HG03095 (cell line): ENCODE measurements around the gene RAD51B.
"Not testable (repeated sequence)": the region's sequence is repeated elsewhere in the genome, so short reads cannot be mapped to it uniquely, and the experiment has no call there.

Experiments
- ATAC-seq: cut with Tn5 transposase; IDR thresholded peaks from one replicate; pipeline ENCODE4 v1.9.1; 2021; ENCODE audit warnings: moderate library complexity; ENCODE audit not compliant: unreplicated experiment

The RAD51B gene

DNA sequence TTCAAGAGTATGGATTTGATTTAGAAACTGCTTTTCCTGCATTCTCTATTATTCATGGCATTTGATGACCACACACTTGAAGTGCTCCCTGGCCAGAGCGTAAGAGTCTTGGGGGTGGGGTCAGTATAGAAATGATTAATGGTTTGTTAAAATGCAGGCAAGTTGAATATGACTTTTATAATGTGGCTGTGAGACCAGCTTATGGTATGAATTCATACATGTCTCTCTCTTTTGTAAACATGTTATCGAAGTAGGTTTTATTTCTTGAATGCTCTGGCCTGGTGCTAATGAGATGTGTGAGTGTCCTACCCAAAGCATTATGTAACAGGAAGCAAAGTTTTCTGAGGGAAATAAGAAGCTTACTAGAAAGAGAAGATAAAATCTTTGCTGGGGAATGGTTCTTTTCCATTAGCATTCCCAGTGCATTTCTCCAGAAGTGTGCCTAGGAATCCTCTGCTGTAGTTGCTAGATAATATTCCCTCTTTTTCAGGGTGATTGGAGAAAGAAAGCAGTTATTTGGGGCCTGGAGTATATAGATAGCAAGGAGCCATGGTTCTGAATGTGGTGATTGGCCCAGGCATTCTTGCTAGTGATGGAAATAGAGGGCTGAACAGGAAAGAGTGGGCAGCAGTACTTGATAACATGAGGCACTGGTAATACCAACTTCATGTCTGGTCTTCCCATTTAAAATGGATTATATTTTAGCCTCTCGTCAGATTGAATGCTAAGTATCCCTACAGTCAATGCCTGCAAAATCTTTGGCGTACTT lies 289.7 kb downstream of the RAD51B start:
- ATAC-seq, result no peak

DNA sequence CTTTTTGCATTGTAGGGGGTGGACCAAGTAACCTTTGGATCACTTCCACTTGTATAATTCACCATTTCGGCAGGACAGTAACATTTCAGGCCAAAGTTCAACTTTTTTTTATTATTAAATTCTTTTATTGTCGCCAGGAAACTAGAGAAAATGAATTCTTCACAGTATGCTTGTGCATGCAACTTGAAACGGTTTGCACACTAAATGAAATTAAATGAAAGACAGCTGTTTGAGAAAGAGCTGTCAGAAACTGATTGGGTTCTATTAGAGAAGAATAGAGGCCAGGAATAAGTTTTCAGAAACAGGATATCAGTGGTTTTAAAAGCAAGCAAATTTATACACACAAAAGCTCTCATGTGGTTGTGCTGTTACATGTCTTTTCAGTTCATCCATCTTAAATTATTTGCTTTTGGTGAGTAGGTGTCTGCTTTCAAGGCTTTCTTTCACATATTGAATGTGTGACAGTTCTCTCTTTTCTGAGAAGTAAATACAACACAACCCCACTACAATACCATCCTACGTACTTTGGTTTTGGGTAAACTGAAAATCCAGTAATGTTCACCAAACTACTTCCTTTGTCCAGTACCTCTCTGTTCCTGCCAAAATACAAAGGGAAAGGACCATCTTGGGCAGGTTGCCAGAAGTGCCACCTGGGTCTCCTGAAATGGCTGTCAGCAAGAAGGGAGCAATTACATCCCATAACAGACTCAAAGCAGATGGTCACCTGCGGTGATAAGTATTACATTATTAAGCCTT lies 291.7 kb downstream of the RAD51B start:
- ATAC-seq, result no peak

DNA sequence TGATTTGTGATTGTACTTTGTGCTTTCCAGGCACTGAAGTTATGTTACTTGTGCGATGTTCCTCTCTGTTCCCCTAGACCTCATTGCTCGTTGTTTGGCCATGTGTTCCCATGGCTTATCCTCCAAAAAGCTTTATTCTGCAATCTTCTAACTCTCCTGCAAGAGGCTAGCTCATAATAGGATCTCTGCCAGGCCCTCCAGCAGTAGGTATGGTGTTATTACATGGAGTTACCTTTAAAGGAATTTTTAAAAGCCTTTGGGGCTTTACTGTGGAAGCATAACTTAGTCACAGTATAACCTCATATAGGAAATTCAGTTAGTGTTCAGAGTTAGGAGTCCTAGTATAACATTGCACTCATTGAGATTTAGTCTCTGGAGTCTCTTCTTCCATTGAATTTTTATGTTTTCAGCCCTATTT lies 292.3 kb downstream of the RAD51B start:
- ATAC-seq, result no peak

DNA sequence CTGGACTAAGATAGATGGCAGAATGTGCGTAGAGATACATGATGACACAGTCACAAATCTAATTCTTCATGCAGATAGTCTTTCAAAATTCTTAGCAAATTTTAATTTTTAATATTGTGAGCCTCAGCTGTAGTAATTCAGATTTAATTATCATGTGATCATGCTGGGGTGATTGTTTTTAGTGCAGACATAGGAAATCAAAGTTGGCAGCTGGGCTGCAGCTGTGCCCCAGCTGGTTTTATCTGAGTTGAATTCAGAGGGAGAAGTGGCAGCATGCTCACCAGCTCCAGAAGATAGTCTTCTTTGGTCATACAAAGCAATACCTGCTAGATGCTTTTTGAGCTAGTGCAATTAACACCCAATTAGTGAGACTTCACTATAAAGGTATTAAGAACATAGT lies 292.9 kb downstream of the RAD51B start:
- ATAC-seq, result no peak

DNA sequence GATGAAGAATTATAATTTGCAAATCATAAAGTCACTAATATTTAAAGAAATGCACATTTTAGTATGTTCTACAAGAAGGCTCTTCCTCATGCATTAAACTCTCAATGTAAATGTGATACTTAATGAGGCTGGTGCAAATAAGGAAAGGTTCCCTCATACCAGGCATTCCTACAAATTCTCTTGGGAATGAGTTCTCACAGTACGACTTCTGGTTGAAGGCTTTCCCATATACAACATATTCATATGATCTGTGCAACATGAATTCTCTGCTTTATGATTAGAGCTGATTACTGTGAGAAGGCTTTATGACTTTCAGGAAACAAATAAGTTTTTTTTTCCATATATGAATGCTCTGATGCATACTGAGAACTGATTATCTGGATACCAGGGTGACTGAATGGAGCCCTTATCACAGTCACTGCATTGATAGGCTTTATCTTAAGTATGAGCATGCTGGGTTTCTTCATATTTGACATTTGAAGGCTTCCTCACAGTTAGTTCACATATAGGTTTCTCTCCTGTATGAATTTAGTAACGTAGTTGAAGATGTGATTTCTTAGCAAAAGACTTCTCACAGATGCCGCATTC lies 293.9 kb downstream of the RAD51B start:
- ATAC-seq, result no peak

DNA sequence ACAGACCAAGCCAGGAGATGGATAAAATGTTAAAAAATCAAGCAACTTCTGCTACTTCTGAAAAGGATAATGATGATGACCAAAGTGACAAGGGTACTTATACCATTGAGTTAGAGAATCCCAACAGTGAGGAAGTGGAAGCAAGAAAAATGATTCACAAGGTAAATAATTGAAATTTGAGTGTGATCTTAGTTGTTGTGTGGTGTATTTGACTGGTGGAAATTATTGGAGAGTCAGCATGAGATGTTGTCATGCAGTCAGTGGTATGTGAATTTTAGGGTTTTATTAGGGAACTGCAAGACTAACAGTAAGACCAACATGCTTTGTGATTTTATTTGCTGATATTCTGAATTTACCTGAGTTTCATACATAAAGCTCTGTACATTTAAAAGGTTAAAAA lies 296.4 kb downstream of the RAD51B start:
- not testable (repeated sequence) for ATAC-seq

DNA sequence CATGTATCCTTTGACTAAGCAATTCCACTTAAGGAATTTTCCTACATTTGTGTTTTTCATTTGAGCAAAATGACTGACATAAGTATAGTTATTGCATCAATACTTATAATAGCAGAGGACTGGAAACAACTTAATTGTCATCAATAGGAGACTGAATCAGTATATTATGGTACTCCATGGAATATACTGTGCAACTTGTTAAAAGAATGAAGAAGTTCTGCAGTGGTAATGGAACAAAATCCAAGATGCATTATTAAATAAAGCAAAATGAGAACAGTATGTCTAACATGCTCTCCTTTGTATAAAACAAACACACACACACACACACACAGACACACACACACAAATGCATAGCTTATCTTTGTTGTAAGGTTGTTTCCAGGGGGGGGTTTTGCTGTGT lies 303.1 kb downstream of the RAD51B start:
- ATAC-seq, result no peak

DNA sequence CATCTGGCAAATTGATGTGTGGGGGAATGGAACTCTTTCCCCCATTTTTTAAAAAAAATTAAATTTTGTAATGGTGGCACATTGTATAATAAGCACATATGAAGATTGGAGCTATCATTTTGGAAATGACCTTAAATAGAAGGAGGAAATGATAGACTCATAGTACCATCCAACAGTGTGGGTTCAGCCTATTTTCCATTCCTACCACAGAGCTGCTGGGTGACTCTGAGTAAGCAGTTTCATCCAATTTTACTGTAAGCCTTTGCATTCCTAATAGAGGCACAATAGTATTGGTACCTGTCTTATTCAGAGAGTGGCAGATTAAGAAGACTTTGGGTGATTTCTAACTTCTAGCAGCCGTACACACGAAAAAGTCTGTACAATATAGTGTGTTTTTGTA lies 304.5 kb downstream of the RAD51B start:
- no peak for ATAC-seq

DNA sequence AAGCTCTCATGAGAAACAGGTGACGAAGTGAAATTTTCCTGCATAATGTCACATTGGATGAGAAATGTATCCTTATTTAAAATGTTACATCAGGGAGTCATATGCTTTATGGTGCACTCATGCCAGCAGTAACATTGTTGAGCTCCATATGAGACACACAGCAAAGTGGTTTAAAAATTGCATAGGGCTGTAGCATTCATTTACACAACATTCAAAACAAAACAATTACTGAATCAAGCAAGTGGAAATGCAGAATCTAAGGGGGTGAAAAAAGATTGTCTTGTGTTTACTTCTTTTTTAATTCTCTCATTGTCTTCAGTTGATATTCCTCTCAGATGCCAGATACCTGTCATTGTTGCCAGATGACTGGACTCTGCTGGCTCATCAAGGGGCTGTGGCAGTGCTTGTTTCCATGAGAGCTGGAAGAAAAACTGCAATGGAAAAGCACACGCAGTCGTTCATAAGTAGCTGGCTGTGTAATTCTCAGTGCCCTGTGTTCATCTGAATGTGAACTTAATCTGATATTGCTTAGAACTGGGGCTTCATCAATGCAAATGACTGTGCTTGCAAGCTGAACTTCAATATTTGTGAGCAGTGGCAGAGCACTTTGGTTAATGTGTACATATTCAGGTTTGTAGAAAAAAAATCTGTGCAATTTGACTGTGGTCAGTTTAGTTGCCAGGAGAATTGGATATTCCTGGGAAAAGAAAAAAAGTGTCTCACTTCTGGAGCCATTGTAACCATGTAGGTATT lies 305.6 kb downstream of the RAD51B start:
- ATAC-seq, result no peak

DNA sequence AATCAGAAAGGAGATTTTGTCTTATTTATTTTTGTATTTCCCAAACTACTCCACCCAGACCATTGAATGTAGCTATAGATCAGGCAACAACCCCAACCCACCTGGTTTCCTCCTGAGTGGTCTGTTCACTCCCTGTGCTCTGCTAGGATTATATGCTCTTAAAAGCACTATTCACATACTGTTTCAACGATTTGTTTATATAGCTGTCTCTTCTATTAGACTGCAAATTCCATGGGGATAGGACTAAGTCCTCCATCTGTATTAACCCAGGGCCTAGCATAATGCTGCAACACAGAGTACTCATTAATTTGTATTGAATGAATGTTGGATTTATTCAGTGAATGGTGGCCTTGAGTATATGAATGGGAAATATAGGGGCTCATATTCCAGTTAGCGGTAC lies 307.6 kb downstream of the RAD51B start:
- ATAC-seq, result no peak

DNA sequence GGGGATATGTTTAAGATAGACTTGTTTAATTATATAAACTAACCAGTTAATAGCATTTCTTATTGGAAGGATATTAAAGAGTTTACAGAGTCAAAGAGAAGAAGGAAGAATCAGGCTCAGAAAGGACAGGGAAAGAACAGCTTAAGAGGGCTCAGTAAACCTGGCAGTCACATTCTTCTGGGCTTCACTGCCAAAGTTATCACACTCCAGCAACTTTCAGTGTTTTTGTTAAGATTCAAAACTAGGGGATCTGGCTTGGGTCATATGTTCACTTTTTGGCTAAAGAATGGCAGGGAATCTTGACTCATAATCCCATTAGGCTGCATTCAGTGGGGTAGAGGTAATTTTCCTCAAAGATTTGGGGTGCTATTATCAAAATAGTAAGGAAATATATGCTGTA lies 312.3 kb downstream of the RAD51B start:
- ATAC-seq, result no peak

DNA sequence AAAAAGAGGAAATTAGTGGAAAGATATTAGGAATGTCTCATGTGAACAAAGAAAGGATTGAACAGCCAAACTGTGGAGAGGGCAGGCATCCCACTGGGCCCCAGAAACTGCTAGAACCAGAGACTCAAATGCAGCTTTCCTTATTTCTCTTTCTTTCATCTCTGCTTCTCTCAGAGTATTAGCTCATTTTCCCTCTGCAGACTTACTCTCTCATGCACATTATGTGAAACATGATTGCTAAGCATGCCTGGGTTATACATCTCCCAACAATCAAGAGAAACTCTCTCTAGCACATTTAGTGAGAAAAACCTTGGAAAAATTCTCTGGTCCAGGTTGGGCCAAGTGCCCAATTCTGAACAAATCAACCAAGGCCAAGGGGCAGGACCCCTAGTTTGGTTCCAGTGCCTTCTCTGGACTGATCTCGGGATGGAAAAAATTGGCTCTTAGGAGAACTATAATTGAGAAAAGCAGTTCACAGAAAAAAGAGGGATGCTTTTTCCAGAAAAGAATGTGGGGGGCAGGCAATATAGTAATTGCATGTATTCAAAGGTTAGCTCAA lies 313.1 kb downstream of the RAD51B start:
- ATAC-seq, result no peak

DNA sequence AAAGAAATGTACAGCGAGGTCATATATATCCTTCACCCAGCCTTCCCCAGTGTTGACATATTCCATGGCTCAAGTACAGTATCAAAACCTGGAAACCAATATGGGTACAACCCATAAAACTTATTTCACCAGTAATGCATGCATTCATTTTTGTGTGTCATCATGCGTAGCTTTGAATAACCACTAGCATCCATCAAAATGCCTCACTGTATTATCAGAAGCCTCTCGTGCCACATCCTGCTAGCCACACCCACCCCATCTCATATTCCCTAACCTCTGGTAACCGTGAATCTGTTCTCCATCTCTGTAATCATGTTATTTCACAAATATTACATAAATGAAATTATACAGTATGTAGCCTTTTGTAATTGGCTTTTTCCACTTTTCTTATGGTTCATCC lies 314.3 kb downstream of the RAD51B start:
- no peak for ATAC-seq

DNA sequence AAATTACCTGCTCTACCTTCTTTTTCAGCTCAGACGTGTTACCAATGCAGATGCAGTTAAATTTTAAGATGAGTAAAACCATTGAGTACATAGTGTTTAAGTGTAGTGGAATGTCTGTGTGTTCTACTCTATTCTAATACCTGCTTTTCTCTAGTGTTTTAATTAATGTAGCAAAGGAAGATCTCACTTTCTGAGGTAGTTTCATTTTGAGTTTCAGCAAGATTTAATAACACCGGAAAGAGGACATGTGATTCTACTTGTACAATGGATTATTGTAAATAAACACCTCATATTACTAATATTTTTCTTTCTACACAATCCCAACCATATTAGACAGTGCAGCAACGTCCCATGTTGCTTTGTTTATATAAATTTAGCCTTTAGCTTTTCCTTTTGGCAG lies 315.4 kb downstream of the RAD51B start:
- no peak for ATAC-seq

DNA sequence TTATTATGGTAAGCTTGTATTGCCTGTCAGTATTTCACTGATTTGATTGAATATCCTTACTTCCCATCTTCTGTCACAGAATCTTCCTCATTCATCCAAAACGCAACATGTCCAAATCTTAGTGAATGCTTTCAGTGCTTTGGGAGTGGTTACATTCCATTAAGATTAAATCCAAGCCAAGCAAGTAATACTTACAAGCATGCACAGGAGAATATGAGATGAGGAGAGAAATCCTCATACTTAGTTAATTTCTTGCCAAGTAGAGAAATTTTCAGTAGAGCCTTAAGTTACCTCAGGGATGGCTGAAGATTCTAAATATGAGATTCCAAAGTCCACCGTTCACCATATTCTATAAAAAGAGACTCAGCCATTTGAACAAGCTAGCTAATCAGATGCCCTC lies 316.0 kb downstream of the RAD51B start:
- no peak for ATAC-seq

DNA sequence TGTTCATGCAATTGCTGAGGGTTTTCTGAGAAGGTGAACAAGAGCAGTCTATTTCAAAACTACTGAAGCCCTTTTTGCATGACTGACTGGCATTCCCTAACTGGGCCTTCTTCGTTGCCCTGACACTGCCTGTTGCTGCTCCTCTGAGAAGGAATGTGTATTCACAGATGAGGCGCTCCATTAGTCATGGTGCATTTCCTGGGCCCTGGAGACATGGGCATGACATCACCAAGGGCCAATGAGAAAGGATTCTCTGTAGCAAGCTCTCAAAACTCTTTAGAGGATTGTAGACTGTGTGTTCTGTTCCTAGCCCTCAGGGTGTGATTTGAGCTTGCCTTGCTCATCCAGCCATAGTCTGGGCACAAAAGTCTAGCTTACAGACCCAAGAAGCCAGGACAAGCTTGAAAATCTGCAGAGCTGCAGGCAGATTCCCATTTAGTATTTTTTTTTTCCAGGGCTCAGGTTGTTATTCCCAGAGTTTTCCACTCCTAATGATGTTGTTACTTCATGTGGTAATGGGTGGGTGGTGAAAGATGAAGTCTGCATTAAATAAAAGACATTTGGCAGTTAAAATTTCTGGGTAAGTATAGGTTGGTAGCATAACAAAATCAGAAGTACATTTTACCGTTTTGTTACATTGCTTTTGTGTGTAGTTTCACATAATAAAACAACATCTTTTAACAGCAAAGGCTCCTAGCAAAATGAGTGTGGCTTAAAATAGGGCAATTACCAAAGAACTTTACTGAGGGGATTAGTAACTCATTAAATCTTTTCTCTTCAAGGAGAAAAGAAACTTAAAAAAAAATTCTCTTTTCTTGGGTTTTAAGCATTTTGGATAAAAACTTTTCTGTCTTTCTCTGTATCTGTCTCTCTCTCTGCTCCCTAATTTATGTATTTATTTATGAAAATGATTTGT lies 318.4 kb downstream of the RAD51B start:
- no peak for ATAC-seq

DNA sequence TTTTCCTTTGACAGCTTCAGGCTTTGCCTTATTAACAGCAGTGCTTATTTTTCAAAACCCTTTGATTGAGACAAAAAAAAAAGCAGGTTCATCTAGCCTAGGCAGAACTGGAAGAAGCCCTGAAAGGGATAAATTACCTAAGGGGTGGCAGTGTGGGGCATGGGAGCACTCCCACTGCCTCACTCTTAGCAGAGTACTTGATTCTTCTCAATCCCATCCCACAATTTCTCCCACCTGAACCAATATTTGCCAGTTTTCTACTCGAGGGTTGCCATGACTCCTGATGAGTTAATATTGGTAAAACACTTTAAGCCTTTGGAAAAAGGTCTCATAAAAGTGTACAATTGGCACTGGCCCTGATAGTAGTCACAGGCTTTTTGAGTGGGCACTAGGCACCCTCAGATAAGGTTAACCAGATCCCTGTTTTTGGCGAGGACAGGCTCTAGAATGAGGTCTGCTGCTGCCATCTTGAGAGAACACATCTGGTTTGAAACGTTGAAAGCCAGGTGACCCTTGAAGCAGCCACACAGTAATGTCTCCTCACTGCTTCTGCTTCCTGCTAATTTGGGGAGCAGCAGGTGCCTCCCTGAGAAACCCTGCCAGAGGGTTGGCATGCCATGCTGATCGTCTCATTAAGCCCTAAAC lies 320.0 kb downstream of the RAD51B start:
- ATAC-seq, result no peak

DNA sequence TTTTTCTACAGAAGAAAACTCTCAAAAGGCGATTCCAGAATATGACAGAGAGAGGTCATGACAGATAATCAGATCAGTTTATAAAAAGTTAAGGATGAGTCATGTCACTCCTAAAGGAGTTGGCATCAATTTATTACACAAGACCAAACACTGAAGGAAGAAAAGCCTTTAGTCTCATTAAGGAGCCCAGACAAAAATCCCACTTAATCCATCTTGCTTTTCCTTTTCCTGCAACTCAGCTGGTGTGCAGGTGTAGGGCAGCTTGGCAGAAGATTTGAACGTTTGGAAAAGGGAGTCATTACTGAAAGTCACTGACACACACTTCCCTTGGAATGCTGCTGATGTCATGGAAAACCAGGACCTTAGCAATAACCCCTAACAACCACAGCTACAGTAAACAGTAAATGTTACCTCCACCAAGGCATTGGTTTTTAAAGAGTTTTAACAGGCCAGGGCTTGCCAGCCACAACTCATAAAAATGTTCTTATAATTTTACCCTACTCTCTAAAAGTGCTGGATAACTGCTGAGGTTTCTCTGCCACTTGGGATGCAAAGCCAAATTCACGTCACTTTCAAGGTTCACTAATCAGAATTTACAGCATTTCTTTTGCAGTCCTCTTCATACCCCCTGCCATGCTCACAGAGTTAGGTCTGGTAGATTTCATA lies 320.6 kb downstream of the RAD51B start:
- ATAC-seq, result no peak

DNA sequence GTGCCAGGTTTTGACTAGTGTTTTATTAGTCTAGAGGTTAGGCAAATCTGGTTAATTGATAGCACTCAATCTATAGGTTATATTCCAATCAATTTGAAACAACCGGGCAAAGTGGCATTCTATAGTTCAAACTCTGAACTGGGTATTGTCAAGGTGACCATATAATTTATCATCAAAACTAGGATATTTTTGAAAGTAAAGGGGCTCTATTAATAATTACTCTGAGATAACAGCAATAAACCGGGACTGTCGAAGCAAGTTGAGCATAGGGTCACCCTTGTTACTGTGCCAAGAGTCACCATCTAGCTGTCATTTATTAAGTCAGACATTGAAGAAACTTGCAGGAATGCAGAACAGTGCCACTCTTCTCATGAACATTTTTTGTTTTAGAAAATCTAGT lies 321.2 kb downstream of the RAD51B start:
- ATAC-seq, result no peak
